Neural cell (in vitro differentiated cells): ENCODE measurements around the gene SIK3. TPM values are rescaled to one million over a fixed set of nuclear protein-coding genes. Genes with fewer than 3 reads are reported as not detected.

ENCODE experiments used
- H2AFZ ChIP-seq: fragments of 200-600, 300-800 bp; sonication (generic), shearing (Covaris generic); 2 replicates; pipeline ENCODE4 v1.6.0; 2014; ENCODE audit warnings: low read depth, mild to moderate bottlenecking, antibody characterized with exemption, low read length, moderate library complexity
- H3F3A ChIP-seq: fragments of 200-600 bp; shearing (Covaris generic); 2 replicates; pipeline ENCODE4 v1.6.1; 2016; ENCODE audit warnings: mild to moderate bottlenecking, moderate library complexity, mixed read lengths, antibody characterized with exemption, low read length; ENCODE audit not compliant: insufficient read depth, poor library complexity, severe bottlenecking
- H3K27ac ChIP-seq: fragments of 200-600, 300-800 bp; sonication (generic), shearing (Covaris generic); 2 replicates; pipeline ENCODE4 v1.5.1; 2014; ENCODE audit warnings: mild to moderate bottlenecking, low read length, moderate library complexity
- H3K27me3 ChIP-seq: fragments of 300-800, 200-600 bp; sonication (generic), shearing (Covaris generic); 2 replicates; pipeline ENCODE4 v1.6.0; 2014; ENCODE audit warnings: mild to moderate bottlenecking, low read depth, low read length, moderate library complexity; ENCODE audit not compliant: insufficient read depth
- H3K36me3 ChIP-seq: fragments of 300-800, 200-600 bp; sonication (generic), shearing (Covaris generic); 2 replicates; pipeline ENCODE4 v1.5.1; 2014; ENCODE audit warnings: mild to moderate bottlenecking, antibody characterized with exemption, low read length, moderate library complexity; ENCODE audit not compliant: insufficient read depth
- H3K4me2 ChIP-seq: fragments of 300-800, 200-600 bp; sonication (generic), shearing (Covaris generic); 2 replicates; pipeline ENCODE4 v1.6.0; 2014; ENCODE audit warnings: mild to moderate bottlenecking, low read length
- H3K4me3 ChIP-seq: fragments of 300-800, 200-600 bp; sonication (generic), shearing (Covaris generic); 2 replicates; pipeline ENCODE4 v1.5.1; 2014; ENCODE audit warnings: mild to moderate bottlenecking, low read length, moderate library complexity
- H3K79me2 ChIP-seq: fragments of 200-600 bp; shearing (Covaris generic); replicated peaks from 2 replicates; pipeline ENCODE4 v1.6.0; 2014; ENCODE audit warnings: mild to moderate bottlenecking, low read length, moderate library complexity; ENCODE audit not compliant: insufficient read depth
- H3K9ac ChIP-seq: fragments of 300-800, 200-600 bp; sonication (generic), shearing (Covaris generic); 2 replicates; pipeline ENCODE4 v1.6.1; 2016; ENCODE audit warnings: mild to moderate bottlenecking, low read length, mixed read lengths
- H3K9me2 ChIP-seq: fragments of 200-600 bp; shearing (Covaris generic); 2 replicates; pipeline ENCODE4 v1.6.1; 2016; ENCODE audit warnings: mild to moderate bottlenecking, low read length, mixed read lengths; ENCODE audit not compliant: insufficient read depth
- H3K9me3 ChIP-seq: fragments of 200-600, 300-800 bp; sonication (generic), shearing (Covaris generic); 2 replicates; pipeline ENCODE4 v1.6.1; 2016; ENCODE audit warnings: mild to moderate bottlenecking, mixed run types, low read length, moderate library complexity, mixed read lengths
- H4K20me1 ChIP-seq: fragments of 200-600 bp; shearing (Covaris generic); 2 replicates; pipeline ENCODE4 v1.6.1; 2016; ENCODE audit warnings: mild to moderate bottlenecking, mixed run types; ENCODE audit not compliant: insufficient read depth
- CTCF ChIP-seq: fragments of 450-650 bp; IDR thresholded peaks from 2 replicates; pipeline ENCODE4 v1.5.1; 2014; ENCODE audit warnings: antibody characterized with exemption, mild to moderate bottlenecking, moderate library complexity; ENCODE audit not compliant: poor library complexity, severe bottlenecking
- EP300 ChIP-seq: fragments of 450-650 bp; conservative IDR thresholded peaks from 2 replicates; pipeline ENCODE4 v1.6.1; 2014; ENCODE audit warnings: antibody characterized with exemption, mild to moderate bottlenecking, moderate library complexity; ENCODE audit not compliant: poor library complexity, severe bottlenecking
- EZH2 ChIP-seq: fragments of 200-600, 300-800 bp; shearing (Covaris generic), sonication (generic); IDR thresholded peaks from 2 replicates; pipeline ENCODE4 v1.6.1; 2014; ENCODE audit warnings: antibody characterized with exemption, low read length, borderline replicate concordance, mild to moderate bottlenecking; ENCODE audit not compliant: insufficient read depth, poor library complexity, severe bottlenecking
- MXI1 ChIP-seq: fragments of 450-650 bp; conservative IDR thresholded peaks from 2 replicates; pipeline ENCODE4 v1.6.1; 2014; ENCODE audit warnings: antibody characterized with exemption, mild to moderate bottlenecking; ENCODE audit not compliant: poor library complexity, severe bottlenecking
- POLR2AphosphoS5 ChIP-seq: IDR thresholded peaks from 2 replicates; pipeline ENCODE4 v1.6.1; 2012
- RAD21 ChIP-seq: fragments of 450-650 bp; conservative IDR thresholded peaks from 2 replicates; pipeline ENCODE4 v1.6.1; 2014; ENCODE audit warnings: antibody characterized with exemption, mild to moderate bottlenecking, moderate library complexity
- REST ChIP-seq: IDR thresholded peaks from 2 replicates; pipeline ENCODE4 v1.6.1; 2012; ENCODE audit warnings: borderline replicate concordance
- SMC3 ChIP-seq: fragments of 450-650 bp; conservative IDR thresholded peaks from 2 replicates; pipeline ENCODE4 v1.6.1; 2014; ENCODE audit warnings: antibody characterized with exemption, mild to moderate bottlenecking, moderate library complexity; ENCODE audit not compliant: poor library complexity
- TAF1 ChIP-seq: IDR thresholded peaks from 2 replicates; pipeline ENCODE4 v1.6.1; 2012; ENCODE audit warnings: low read depth
- polyA plus RNA-seq: library from polyadenylated mRNA; depleted of rRNA; stranded (reverse); fragments of >200 nt; gene quantifications from 2 replicates; pipeline ENCODE4 v1.2.3, GENCODE V29; 2014

SIK3 gene
- polyA plus RNA-seq, 1 donor from 2014 or later = 11.2 TPM

GRCh38 chr11:116827461-116827860, 270.8 kb downstream of the SIK3 start:
- no peak overlapping the region for H2AFZ ChIP-seq
- no peaks in the 10 kb centered on the region for H3K27me3 ChIP-seq
- H3K4me3 ChIP-seq = no peak overlapping the region
- no peak overlapping the region for H3K4me2 ChIP-seq
- H3F3A ChIP-seq = no peaks in the 10 kb centered on the region
- no peaks in the 10 kb centered on the region for H4K20me1 ChIP-seq
- no peaks in the 10 kb centered on the region for H3K9me3 ChIP-seq
- H3K36me3 ChIP-seq = no peaks in the 10 kb centered on the region
- no peaks in the 10 kb centered on the region for H3K9me2 ChIP-seq
- no peak overlapping the region for H3K27ac ChIP-seq
- H3K79me2 ChIP-seq = no peaks in the 10 kb centered on the region
- TF ChIP-seq CTCF (no peak), POLR2AphosphoS5 (no peak), TAF1 (no peak)
- no peak overlapping the region for H3K9ac ChIP-seq

- H3F3A ChIP-seq = no peaks in the 10 kb centered on the region
- H3K27ac ChIP-seq = no peak overlapping the region
- H4K20me1 ChIP-seq = no peaks in the 10 kb centered on the region
- H3K27me3 ChIP-seq = no peaks in the 10 kb centered on the region
- no peaks in the 10 kb centered on the region for H3K9me3 ChIP-seq
- no peak overlapping the region for H3K4me2 ChIP-seq
- TF ChIP-seq TAF1 (no peak), POLR2AphosphoS5 (no peak), MXI1 (no peak), EZH2 (no peak), RAD21 (no peak), CTCF (no peak), SMC3 (no peak), REST (no peak), EP300 (no peak)
- no peak overlapping the region for H3K4me3 ChIP-seq
- H3K79me2 ChIP-seq = no peaks in the 10 kb centered on the region
- no peaks in the 10 kb centered on the region for H3K9me2 ChIP-seq
- H2AFZ ChIP-seq = no peak overlapping the region
- H3K36me3 ChIP-seq = no peaks in the 10 kb centered on the region
- no peak overlapping the region for H3K9ac ChIP-seq
These were observed 271.3 kb downstream of the SIK3 start for GRCh38 chr11:116826751-116827431.
